ENCODE measurements around the gene HCAR1.
"Not testable (repeated sequence)": the region's sequence is repeated elsewhere in the genome, so short reads cannot be mapped to it uniquely, and the experiment has no call there.

DNA sequence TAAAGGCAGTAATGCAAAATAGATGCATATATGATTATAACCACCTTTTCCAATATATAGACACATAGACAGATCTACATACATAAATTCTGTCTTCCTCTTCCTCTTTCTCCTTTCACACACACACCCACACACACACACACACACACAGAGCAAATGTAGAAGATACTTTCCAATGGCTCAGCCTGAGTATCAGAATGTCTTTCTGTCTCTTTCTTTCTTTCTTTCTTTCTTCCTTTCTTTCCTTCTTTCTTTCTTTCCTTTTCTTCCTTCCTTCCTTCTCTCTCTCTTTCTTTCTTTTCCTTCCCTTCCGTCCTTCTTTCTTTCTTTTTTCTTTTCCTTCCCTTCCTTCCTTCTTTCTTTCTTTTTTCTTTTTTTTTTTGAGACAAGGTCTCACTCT lies 19.4 kb downstream of the HCAR1 start:
- TF ChIP-seq, protein P1, sequence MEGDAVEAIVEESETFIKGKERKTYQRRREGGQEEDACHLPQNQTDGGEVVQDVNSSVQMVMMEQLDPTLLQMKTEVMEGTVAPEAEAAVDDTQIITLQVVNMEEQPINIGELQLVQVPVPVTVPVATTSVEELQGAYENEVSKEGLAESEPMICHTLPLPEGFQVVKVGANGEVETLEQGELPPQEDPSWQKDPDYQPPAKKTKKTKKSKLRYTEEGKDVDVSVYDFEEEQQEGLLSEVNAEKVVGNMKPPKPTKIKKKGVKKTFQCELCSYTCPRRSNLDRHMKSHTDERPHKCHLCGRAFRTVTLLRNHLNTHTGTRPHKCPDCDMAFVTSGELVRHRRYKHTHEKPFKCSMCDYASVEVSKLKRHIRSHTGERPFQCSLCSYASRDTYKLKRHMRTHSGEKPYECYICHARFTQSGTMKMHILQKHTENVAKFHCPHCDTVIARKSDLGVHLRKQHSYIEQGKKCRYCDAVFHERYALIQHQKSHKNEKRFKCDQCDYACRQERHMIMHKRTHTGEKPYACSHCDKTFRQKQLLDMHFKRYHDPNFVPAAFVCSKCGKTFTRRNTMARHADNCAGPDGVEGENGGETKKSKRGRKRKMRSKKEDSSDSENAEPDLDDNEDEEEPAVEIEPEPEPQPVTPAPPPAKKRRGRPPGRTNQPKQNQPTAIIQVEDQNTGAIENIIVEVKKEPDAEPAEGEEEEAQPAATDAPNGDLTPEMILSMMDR (IDR thresholded peaks at IDR 0.05; ENCODE audit: borderline replicate concordance, extremely low read depth, low read length, poor library complexity, severe bottlenecking): not testable (repeated sequence)
- not testable (repeated sequence) for TF ChIP-seq EZH2 (IDR thresholded peaks at IDR 0.05; ENCODE audit: borderline replicate concordance, low read depth, low read length, severe bottlenecking)

Measured in DND-41 (cell line).